ENCODE results near the gene TTL.
"Not testable (repeated sequence)": the region's sequence is repeated elsewhere in the genome, so short reads cannot be mapped to it uniquely, and the experiment has no call there.

The TTL gene

GRCh38 chr2:112481528-112482233 is at the start of gene TTL:
Gene TTL (plus strand): TSS chr2:112482156. CDS start chr2:112482345, 189 bp downstream.
- DNase-seq: peak; percentile 56

- not testable (repeated sequence) for DNase-seq
Measured at GRCh38 chr2:112432390-112432734, 49.6 kb upstream of the TTL start.

- not testable (repeated sequence) for DNase-seq
Measured at GRCh38 chr2:112432735-112433479, 49.0 kb upstream of the TTL start.

- DNase-seq: not testable (repeated sequence)
Measured at GRCh38 chr2:112433480-112433879, 48.5 kb upstream of the TTL start, which contains the start of gene RGPD8. Gene RGPD8 (minus strand): TSS chr2:112433645. CDS start chr2:112433453, 192 bp downstream.

- no peak for DNase-seq
Measured at GRCh38 chr2:112433932-112434730, 47.8 kb upstream of the TTL start.

GRCh38 chr2:112434890-112435715 is 46.9 kb upstream of the TTL start:
- not testable (repeated sequence) for DNase-seq

- not testable (repeated sequence) for DNase-seq
Measured at GRCh38 chr2:112435716-112436431, 46.1 kb upstream of the TTL start.

GRCh38 chr2:112436993-112437392 is 45.0 kb upstream of the TTL start:
- not testable (repeated sequence) for DNase-seq

GRCh38 chr2:112437405-112437831 is 44.5 kb upstream of the TTL start:
- DNase-seq: not testable (repeated sequence)

GRCh38 chr2:112438603-112439261 is 43.2 kb upstream of the TTL start:
- not testable (repeated sequence) for DNase-seq

GRCh38 chr2:112444256-112444655 is 37.7 kb upstream of the TTL start:
- DNase-seq: not testable (repeated sequence)

GRCh38 chr2:112449854-112450253 is 32.1 kb upstream of the TTL start:
- no peak for DNase-seq

- DNase-seq: no peak
Measured at GRCh38 chr2:112451317-112451716, 30.6 kb upstream of the TTL start.

GRCh38 chr2:112454586-112454985 is 27.4 kb upstream of the TTL start:
- DNase-seq: no peak

GRCh38 chr2:112459372-112459771 is 22.6 kb upstream of the TTL start:
- no peak for DNase-seq

- DNase-seq: no peak
Measured at GRCh38 chr2:112462178-112462577, 19.8 kb upstream of the TTL start.

- DNase-seq: no peak
Measured at GRCh38 chr2:112463256-112463655, 18.7 kb upstream of the TTL start.

- no peak for DNase-seq
Measured at GRCh38 chr2:112465382-112465781, 16.6 kb upstream of the TTL start.

- no peak for DNase-seq
Measured at GRCh38 chr2:112472547-112473263, 9.3 kb upstream of the TTL start.

GRCh38 chr2:112474844-112475486 is 7.0 kb upstream of the TTL start:
- no peak for DNase-seq

Data from DMS79 treated with DMSO at 0.1 percent for 48 hours (cell line).